Liver (tissue), 9 donors: ENCODE results near the gene FEM1C. TPM values are rescaled to one million over a fixed set of nuclear protein-coding genes. Genes with fewer than 3 reads are reported as not detected.

Experiments used
- DNase-seq: peaks from one replicate; pipeline ENCODE4 v3.0.0-alpha.2; 2017; ENCODE audit warnings: low spot score
- H3K27ac ChIP-seq, 2 donors: one replicate each; pipeline ENCODE4 v1.7.0; 2013; ENCODE audit warnings: inconsistent platforms in 2 of 2, low read length in 2 of 2, control low read depth in 1 of 2, low read depth in 1 of 2, mild to moderate bottlenecking in 1 of 2
- H3K27me3 ChIP-seq, 4 donors: one replicate each; pipeline versions ENCODE4 v1.6.1 to v1.7.0; 2013; ENCODE audit warnings: low read length in 3 of 4, inconsistent platforms in 1 of 4, mild to moderate bottlenecking in 1 of 4, moderate library complexity in 1 of 4; ENCODE audit not compliant: control insufficient read depth in 4 of 4, insufficient read depth in 4 of 4
- H3K36me3 ChIP-seq, 4 donors: one replicate each; pipeline versions ENCODE4 v1.6.1 to v1.7.0; 2013; ENCODE audit warnings: low read length in 3 of 4, mild to moderate bottlenecking in 3 of 4, low read depth in 1 of 4, moderate library complexity in 1 of 4; ENCODE audit not compliant: control insufficient read depth in 4 of 4, insufficient read depth in 3 of 4
- H3K4me1 ChIP-seq, 4 donors: one replicate each; pipeline versions ENCODE4 v1.6.1 to v1.7.0; 2013; ENCODE audit warnings: low read length in 3 of 4, mild to moderate bottlenecking in 3 of 4, moderate library complexity in 1 of 4; ENCODE audit not compliant: control insufficient read depth in 4 of 4, insufficient read depth in 4 of 4
- H3K4me3 ChIP-seq, 3 donors: one replicate each; pipeline versions ENCODE4 v1.6.1 to v1.7.0; 2013; ENCODE audit warnings: low read length in 3 of 3, control low read depth in 1 of 3, low read depth in 1 of 3, mild to moderate bottlenecking in 1 of 3
- H3K9ac ChIP-seq, 2 donors: one replicate each; pipeline ENCODE4 v1.7.0; 2013; ENCODE audit warnings: low read length in 2 of 2, mild to moderate bottlenecking in 2 of 2, moderate library complexity in 2 of 2, control low read depth in 1 of 2, low read depth in 1 of 2
- H3K9me3 ChIP-seq, 4 donors: one replicate each; pipeline versions ENCODE4 v1.6.1 to v1.7.0; 2013; ENCODE audit warnings: low read length in 3 of 4; ENCODE audit not compliant: control insufficient read depth in 4 of 4
- FOXA1 ChIP-seq: IDR thresholded peaks from 2 replicates; pipeline ENCODE4 v1.6.1; 2016; ENCODE audit warnings: antibody characterized with exemption
- FOXA2 ChIP-seq: IDR thresholded peaks from 2 replicates; pipeline ENCODE4 v1.6.1; 2016; ENCODE audit warnings: antibody characterized with exemption
- HNF4A ChIP-seq, 2 donors: conservative IDR thresholded peaks; 2 replicates each; pipeline ENCODE4 v1.6.1; 2016; ENCODE audit warnings: antibody characterized with exemption in 2 of 2, mild to moderate bottlenecking in 2 of 2
- HNF4G ChIP-seq: IDR thresholded peaks from 2 replicates; pipeline ENCODE4 v1.6.1; 2016; ENCODE audit warnings: antibody characterized with exemption
- JUND ChIP-seq, 2 donors: IDR thresholded peaks; 2 replicates each; pipeline ENCODE4 v1.6.1; 2016; ENCODE audit warnings: antibody characterized with exemption in 2 of 2
- NR2F2 ChIP-seq: IDR thresholded peaks from 2 replicates; pipeline ENCODE4 v1.6.1; 2016; ENCODE audit warnings: antibody characterized with exemption
- RXRA ChIP-seq, 2 donors: IDR thresholded peaks; 2 replicates each; pipeline ENCODE4 v1.6.1; 2017 to 2018; ENCODE audit warnings: antibody characterized with exemption in 2 of 2, mild to moderate bottlenecking in 1 of 2
- SP1 ChIP-seq: IDR thresholded peaks from 2 replicates; pipeline ENCODE4 v1.6.1; 2018; ENCODE audit warnings: antibody characterized with exemption, mild to moderate bottlenecking
- TAF1 ChIP-seq: conservative IDR thresholded peaks from 2 replicates; pipeline ENCODE4 v1.6.1; 2016; ENCODE audit warnings: antibody characterized with exemption, mild to moderate bottlenecking
- YY1 ChIP-seq: IDR thresholded peaks from 2 replicates; pipeline ENCODE4 v1.6.1; 2016; ENCODE audit warnings: antibody characterized with exemption, mild to moderate bottlenecking
- WGBS: extraction: QIAGEN DNeasy Blood & Tissue Kit; methylation state at CpG from one replicate; pipeline ENCODE4 v1.1.7; 2013; 5-methylcytosine and 5-hydroxymethylcytosine counted together
- polyA plus RNA-seq, 2 donors: library from polyadenylated mRNA; stranded (reverse) in 1 of 2; unstranded in 1 of 2; fragments of 200-250 nt in 1 of 2; fragments of >200 nt in 1 of 2; fragmentation: Nextera tagmentation in 1 of 2; extraction: Ambion mirVana in 1 of 2; gene quantifications; one replicate each; pipeline versions ENCODE4 v1.2.1 to v1.2.3, GENCODE V29; 2013 to 2015
- total RNA-seq, 2 donors: library from RNA; depleted of rRNA; stranded (reverse); fragments of >200 nt; gene quantifications; one replicate each; pipeline ENCODE4 v1.2.3, GENCODE V29; 2014
- TF ChIP-seq, protein P1 (sequence below): IDR thresholded peaks from 2 replicates; pipeline ENCODE4 v1.6.1; 2016; ENCODE audit warnings: antibody characterized with exemption, mild to moderate bottlenecking
- TF ChIP-seq, protein P2 (sequence below): IDR thresholded peaks from 2 replicates; pipeline ENCODE4 v1.6.1; 2016; ENCODE audit warnings: antibody characterized with exemption
- TF ChIP-seq, protein P3 (sequence below): fragments of 150-350 bp; IDR thresholded peaks from 2 replicates; pipeline ENCODE4 v1.5.1; 2017; ENCODE audit warnings: improper control_type of control experiment, low read depth, low read length; ENCODE audit not compliant: missing input control
- TF ChIP-seq, protein P4 (sequence below): IDR thresholded peaks from 2 replicates; pipeline ENCODE4 v1.6.1; 2016; ENCODE audit warnings: antibody characterized with exemption
- TF ChIP-seq, protein P5 (sequence below): IDR thresholded peaks from 2 replicates; pipeline ENCODE4 v1.6.1; 2016; ENCODE audit warnings: antibody characterized with exemption
- donor health status: healthy.
- donor health status: healthy.
- donor health status: healthy.
- donor health status: healthy.
- donor health status: healthy.

FEM1C gene
- total and polyA plus RNA-seq, 4 donors = 3.4 to 14.3 (median 8.8) TPM

DNA sequence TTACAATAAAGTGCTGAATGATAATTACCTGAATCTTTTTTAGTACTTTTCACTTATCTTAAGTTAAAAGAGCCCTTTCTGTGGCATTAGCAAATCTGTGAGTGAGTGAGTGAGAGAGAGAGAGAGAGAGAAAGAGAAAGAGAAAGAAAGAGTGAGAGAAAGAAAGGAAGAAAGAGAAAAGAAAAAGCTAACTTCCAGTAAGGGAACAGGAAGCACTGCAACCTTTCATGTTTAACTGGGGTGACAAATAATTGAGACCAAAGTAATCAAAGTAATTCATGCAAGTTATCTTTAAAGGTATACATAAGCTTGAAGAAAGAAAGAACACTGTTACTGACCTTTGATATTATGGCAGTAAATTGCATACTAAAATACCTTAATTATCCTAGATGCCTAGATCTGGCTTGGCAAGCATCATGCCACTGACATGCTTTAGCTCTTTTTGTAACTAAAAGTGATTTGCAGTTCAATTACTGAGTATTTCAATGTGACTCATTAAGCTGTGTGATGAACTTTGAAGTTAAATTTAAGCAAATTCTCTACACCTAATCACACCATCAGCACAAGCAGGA lies 21.7 kb downstream of the FEM1C start:
- no peaks in the 10 kb centered on the region for H3K27me3 ChIP-seq
- no peak for DNase-seq
- H3K4me3 ChIP-seq = no peak overlapping the region
- no peak overlapping the region for H3K27ac ChIP-seq
- H3K9ac ChIP-seq = no peak overlapping the region
- no peaks in the 10 kb centered on the region for H3K9me3 ChIP-seq
- peaks cover 0 to 7% (median 2%) of the 10 kb centered on the region in 4 donors for H3K4me1 ChIP-seq
- H3K36me3 ChIP-seq = peaks cover 1 to 20% (median 14%) of the 10 kb centered on the region in 4 donors
- no peak for TF ChIP-seq YY1
- TF ChIP-seq HNF4G = no peak
- no peak for TF ChIP-seq RXRA (IDR thresholded peaks at IDR 0.05)
- TF ChIP-seq TAF1 = no peak
- TF ChIP-seq HNF4A (conservative IDR thresholded peaks at IDR 0.05) = no peak
- no peak for TF ChIP-seq JUND (IDR thresholded peaks at IDR 0.05)
- no peak for TF ChIP-seq SP1
- TF ChIP-seq, protein P1, sequence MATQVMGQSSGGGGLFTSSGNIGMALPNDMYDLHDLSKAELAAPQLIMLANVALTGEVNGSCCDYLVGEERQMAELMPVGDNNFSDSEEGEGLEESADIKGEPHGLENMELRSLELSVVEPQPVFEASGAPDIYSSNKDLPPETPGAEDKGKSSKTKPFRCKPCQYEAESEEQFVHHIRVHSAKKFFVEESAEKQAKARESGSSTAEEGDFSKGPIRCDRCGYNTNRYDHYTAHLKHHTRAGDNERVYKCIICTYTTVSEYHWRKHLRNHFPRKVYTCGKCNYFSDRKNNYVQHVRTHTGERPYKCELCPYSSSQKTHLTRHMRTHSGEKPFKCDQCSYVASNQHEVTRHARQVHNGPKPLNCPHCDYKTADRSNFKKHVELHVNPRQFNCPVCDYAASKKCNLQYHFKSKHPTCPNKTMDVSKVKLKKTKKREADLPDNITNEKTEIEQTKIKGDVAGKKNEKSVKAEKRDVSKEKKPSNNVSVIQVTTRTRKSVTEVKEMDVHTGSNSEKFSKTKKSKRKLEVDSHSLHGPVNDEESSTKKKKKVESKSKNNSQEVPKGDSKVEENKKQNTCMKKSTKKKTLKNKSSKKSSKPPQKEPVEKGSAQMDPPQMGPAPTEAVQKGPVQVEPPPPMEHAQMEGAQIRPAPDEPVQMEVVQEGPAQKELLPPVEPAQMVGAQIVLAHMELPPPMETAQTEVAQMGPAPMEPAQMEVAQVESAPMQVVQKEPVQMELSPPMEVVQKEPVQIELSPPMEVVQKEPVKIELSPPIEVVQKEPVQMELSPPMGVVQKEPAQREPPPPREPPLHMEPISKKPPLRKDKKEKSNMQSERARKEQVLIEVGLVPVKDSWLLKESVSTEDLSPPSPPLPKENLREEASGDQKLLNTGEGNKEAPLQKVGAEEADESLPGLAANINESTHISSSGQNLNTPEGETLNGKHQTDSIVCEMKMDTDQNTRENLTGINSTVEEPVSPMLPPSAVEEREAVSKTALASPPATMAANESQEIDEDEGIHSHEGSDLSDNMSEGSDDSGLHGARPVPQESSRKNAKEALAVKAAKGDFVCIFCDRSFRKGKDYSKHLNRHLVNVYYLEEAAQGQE = no peak
- TF ChIP-seq FOXA2 = no peak
- TF ChIP-seq, protein P2, sequence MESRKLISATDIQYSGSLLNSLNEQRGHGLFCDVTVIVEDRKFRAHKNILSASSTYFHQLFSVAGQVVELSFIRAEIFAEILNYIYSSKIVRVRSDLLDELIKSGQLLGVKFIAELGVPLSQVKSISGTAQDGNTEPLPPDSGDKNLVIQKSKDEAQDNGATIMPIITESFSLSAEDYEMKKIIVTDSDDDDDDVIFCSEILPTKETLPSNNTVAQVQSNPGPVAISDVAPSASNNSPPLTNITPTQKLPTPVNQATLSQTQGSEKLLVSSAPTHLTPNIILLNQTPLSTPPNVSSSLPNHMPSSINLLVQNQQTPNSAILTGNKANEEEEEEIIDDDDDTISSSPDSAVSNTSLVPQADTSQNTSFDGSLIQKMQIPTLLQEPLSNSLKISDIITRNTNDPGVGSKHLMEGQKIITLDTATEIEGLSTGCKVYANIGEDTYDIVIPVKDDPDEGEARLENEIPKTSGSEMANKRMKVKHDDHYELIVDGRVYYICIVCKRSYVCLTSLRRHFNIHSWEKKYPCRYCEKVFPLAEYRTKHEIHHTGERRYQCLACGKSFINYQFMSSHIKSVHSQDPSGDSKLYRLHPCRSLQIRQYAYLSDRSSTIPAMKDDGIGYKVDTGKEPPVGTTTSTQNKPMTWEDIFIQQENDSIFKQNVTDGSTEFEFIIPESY = no peak
- TF ChIP-seq, protein P3, sequence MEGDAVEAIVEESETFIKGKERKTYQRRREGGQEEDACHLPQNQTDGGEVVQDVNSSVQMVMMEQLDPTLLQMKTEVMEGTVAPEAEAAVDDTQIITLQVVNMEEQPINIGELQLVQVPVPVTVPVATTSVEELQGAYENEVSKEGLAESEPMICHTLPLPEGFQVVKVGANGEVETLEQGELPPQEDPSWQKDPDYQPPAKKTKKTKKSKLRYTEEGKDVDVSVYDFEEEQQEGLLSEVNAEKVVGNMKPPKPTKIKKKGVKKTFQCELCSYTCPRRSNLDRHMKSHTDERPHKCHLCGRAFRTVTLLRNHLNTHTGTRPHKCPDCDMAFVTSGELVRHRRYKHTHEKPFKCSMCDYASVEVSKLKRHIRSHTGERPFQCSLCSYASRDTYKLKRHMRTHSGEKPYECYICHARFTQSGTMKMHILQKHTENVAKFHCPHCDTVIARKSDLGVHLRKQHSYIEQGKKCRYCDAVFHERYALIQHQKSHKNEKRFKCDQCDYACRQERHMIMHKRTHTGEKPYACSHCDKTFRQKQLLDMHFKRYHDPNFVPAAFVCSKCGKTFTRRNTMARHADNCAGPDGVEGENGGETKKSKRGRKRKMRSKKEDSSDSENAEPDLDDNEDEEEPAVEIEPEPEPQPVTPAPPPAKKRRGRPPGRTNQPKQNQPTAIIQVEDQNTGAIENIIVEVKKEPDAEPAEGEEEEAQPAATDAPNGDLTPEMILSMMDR = no peak
- TF ChIP-seq, protein P4, sequence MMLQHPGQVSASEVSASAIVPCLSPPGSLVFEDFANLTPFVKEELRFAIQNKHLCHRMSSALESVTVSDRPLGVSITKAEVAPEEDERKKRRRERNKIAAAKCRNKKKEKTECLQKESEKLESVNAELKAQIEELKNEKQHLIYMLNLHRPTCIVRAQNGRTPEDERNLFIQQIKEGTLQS = no peak
- no peak for TF ChIP-seq FOXA1
- TF ChIP-seq NR2F2 = no peak
- TF ChIP-seq, protein P5, sequence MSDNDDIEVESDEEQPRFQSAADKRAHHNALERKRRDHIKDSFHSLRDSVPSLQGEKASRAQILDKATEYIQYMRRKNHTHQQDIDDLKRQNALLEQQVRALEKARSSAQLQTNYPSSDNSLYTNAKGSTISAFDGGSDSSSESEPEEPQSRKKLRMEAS = no peak

DNA sequence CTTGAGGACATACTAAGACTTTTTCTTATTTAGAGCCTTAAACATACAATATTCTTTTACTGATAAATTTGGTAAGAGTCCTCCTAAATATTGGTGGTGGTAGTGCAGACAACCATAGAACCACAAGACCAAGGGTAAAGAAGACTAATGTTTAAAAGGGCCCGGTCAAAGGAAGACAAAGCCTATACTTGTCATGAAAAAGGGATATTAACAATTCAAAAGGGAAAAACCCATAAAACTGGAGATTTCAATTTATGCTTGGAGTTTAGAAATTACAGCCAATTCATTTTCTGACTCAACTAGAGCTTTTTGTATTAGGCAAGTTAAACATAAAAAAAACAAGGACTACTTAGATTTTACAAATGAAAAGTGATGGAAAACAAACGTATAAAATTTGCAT lies 24.4 kb downstream of the FEM1C start:
- no peak for TF ChIP-seq SP1
- TF ChIP-seq JUND (IDR thresholded peaks at IDR 0.05) = no peak
- TF ChIP-seq, protein P4 = no peak
- no peak for TF ChIP-seq NR2F2
- TF ChIP-seq, protein P2 = no peak
- TF ChIP-seq, protein P5 = no peak
- H3K27me3 ChIP-seq = no peaks in the 10 kb centered on the region
- H3K9ac ChIP-seq = no peak overlapping the region
- WGBS = 93% methylated on average over 2 of the region's 2 CpGs
- no peak overlapping the region for H3K4me3 ChIP-seq
- no peak overlapping the region for H3K27ac ChIP-seq
- no peak for DNase-seq
- H3K9me3 ChIP-seq = no peaks in the 10 kb centered on the region
- peaks cover 0 to 13% (median 12%) of the 10 kb centered on the region in 4 donors for H3K36me3 ChIP-seq
- H3K4me1 ChIP-seq = peaks cover 0 to 4% (median 0%) of the 10 kb centered on the region in 4 donors
